EL (cell line): ENCODE results near the gene CSNK1A1.
"Not testable (repeated sequence)": the region's sequence is repeated elsewhere in the genome, so short reads cannot be mapped to it uniquely, and the experiment has no call there.

Experiments used
- DNase-seq: peaks from one replicate; pipeline ENCODE4 v3.0.0-alpha.2; 2016

The CSNK1A1 gene

DNA sequence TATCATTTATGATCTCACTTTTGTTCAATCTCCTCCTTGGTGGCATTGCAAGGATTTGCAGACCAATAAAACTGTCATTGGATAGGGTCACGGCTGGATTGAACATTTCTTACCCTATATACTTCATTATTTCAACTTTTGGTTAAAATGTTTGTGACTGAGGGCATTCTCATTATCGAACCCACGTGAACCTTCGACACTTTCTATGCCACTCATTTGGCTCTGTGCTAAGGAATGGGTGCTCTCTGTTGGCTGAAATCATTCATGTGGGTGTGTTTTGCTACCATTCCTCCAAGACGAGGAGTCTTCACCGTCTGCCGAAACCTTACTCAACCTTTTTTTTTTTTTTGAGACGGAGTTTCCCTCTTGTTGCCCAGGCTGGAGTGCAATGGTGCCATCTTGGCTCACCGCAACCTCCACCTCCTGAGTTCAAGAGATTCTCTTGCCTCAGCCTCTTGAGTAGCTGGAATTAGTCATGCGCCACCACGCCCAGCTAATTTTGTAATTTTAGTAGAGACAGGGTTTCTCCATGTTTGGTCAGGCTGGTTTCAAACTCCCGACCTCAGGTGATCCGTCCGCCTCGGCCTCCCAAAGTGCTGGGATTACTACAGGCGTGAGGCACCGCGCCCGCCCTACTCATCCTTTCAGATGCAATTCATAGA, 62.5 kb downstream of the CSNK1A1 start:
- DNase-seq: no peak

DNA sequence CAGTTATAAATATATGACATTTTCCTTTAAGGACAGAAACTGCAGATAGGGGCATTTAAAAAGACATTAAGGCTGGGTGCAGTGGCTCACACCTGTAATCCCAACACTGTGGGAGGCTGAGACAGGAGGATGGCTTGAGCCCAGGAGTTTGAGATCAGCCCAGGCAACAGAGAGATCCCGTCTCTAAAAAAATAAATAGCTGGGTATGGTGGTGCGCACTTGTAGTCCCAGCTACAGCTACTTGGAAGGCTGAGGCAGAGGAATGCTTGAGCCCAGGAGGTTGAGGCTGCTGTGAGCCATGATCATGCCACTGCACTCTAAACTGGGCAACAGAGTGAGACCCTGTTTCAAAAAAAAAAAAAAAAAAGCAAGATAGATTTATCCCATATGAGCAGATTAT, 63.6 kb downstream of the CSNK1A1 start:
- no peak for DNase-seq

DNA sequence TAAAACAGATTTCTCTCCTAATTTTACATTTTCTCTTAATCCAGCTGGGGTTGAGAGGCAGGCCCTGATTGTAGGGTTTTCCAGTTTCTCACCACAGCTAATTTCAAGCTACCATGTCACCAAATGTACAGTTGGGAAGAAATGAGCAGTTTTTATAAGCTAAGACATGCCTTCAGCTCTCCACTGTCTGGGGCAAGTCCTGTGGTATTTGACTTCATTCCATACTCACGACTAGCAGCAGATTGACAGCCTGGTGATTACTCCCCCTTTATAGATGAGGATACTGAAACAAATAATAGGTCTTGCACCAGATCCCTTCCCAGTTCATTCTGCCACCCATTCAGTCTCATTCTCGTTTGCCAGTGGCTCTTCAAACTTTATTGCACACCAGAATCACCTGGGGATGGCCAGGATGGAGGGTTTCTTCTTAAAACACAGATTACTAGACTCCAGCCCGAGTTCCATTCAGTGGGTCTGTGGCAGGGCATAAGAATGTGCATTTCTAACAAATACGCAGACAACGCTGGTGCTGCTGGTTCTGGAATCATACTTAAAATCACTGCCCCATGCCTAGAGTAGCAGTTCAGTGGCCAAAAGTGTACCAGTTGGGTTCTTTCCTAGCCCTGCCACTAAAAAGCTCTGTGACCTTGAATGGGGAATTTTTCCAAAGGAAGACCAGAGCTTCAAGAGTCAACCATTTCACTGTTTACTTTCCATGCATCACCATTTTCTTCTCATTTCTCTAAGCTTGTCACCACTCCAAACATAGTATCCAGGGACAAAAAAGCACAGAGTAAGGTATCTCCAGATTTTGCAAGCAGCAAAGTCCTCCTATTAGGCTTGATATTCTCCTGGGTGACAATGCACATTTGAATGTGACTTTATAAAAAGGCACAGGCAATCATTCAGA, 64.3 kb downstream of the CSNK1A1 start:
- DNase-seq: peak; percentile 72

DNA sequence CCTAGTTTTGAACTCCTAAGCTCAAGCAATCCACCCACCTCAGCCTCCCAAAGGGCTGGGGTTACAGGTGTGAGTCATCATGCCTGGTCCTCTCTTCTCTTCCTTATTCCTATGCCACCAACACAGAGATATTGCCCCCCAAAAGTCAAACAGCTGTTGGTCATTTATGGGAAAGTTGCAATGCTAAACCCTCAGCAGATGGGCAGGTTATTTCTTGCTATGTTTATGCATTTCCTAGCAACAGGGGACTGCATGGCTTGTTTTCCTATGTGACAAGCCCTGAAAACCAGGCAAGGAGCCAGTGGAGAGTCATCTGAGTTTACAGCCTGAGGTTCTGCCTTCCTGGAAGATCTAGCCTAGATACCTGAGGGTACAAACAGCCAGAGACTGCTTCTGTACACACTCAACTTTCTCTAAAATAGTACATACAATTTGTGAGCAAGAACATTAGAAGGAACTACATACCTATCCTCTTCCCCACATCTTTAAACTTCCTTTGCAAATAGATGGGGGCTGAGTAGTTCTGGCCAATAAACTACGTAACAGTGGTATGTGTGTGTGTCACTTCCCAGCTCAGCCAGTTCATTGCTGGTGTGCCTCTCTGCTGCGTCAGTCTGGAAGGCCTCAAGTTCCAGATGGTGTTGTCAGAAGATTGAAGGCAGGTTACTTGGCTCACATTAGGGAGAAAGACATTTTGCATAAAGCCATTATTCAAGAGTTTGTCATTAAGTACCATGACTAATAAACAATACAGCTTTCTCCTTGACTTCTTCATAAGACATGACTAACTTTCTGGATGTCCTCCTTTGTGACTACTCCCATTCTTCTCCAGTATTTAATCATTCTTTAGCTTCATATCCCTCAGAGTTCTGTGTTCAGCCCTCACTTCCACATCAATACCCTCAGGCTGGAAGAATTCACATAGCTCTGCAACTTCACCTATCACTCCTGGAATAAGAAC, 65.3 kb downstream of the CSNK1A1 start:
- DNase-seq: peak; percentile 99

DNA sequence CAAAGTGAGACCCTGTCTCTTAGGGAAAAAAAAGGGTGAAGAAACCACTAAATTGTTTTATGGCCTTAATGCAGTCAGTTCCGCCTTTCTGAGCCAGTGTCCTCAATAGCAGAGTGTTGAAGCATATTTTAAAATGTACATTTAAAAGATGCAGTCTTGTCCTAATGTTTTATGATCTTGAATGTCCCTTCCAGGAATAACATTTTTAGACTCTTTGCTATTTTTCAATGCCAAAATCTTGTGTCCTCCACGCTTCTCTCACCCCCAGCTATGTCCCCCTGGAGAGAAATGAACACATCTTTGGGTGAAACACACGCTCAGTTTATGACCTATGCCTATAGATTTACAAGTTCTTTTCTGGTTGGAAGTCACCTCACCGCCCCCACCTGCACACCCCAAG, 69.8 kb downstream of the CSNK1A1 start:
- DNase-seq: no peak

DNA sequence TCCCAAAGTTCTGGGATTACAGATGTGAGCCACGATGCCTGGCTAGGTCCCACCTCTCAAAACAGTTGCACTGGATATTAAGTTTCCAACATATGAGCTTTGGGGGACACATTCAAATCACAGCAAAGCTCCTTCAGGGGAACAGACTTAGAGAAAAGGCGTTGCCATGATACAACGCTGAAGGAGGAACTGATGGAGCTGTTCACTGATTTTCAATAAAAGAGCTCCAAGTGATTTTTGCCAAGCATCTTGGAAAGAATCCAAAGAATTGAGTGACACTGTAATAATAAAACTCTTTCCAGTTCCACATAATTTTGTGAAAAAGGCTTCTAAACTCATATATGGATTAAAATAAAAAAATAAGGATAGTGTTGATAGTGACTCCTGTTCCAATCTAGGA, 72.5 kb downstream of the CSNK1A1 start:
- DNase-seq: no peak

DNA sequence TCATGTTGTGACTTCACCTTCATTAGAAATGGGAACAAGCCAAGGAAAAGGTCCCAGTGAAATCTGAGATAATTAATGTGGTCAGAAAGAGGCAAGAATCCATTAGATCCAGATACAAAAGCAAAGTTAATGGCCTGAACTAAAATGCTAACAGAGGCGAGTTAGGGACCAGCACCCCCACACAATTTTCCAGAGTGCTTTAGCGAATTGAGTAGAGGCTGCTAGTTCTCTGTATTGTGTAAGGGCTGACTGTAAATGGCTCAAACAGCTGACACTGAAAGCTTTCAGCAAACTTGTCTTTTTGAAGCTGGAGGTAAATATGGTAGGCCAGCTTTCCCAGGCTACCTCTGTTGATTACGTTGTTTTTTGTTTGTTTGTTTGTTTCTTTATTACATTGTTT, 75.5 kb downstream of the CSNK1A1 start:
- DNase-seq: no peak

DNA sequence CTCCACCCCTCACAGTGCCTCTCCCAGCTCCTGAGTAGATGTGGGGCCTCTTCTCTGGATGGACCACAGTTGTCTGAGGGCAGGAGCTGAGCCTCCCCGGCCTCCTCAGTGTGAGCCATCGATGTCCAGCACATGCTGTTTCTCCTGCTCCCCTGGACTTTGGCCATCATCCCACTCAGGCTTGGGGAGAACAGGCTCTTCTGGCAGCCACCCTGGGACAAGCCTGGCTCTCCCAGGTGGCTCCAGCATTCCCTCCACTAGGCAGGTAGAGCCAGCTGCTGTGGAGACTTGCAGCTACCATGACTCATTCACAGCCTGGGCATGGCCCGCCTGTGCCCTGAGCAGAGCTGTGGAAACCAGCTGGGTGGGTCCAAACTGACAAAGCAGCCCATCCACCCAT, 77.0 kb downstream of the CSNK1A1 start:
- no peak for DNase-seq

DNA sequence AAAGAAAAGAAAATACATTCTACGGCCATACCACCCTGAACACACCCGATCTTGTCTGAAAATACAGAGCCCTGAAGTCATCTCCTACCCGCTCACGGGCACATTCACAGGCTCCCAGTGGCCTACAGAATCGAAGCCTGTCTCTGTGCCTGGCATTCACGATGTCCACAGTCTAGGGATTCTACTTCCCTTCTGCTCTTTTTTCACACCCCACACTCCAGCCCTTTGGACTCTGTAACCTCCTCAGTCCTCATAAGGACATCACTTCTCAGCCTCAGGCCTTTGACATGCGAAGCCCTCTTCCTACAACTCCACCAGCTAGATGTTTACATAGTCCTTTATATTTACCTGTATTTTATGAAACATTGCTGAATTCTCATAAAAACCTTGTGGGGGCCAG, 77.8 kb downstream of the CSNK1A1 start:
- DNase-seq: no peak

DNA sequence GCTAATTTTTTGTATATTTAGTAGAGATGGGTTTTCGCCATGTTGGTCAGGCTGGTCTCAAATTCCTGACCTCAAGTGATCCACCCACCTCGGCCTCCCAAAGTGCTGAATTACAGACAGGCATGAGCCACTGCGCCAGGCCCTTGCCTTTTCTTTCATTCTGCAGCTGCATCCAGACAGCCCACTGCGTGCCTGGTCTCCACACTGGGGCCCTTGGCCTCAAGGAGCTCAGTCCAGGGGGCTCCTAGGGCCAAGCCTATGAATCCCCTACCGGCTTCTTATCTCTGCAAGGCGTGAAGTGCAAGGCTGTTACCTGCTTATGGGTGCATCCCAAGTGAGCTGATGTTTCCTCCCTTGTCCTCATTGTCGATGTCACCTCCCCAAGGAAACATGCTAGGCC, 78.8 kb downstream of the CSNK1A1 start:
- DNase-seq: no peak

DNA sequence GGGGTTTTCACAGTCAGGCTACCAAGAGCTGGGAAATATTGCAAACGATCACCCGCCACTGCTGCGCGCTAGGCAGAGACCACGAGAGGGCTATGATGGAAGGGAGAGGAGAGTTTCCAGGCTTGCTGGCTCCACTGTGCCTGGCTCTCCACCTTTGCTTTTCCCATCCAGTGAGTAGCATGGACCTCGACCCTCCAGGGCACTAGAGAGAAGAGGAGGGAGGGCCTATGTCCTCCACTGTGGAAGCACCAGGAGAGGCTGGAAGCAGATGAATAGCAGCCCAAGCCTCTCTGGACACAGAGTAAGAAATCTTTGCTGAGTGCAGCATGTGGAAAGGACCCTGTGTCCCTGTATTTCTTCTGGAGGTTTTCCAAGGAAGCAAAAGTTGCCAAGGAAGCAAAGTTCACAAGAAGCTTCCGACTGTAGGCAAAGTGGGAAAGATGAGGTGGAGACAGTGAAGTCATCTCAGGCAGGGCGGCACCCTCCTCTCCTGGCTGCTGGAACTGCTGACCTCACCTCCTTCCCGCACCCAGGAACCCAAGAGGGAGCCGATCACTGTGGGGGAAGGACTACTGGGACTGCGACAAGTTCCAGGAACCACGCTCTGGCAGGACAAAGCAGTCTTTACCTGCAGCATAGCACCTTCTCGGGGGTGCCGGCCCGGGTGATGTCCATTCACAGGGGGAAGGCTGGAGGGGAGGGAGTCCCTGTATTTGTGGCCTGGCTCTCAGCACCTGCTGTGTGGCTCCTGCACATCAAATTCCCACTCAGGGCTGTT, 79.6 kb downstream of the CSNK1A1 start:
- peak; percentile 66 for DNase-seq

DNA sequence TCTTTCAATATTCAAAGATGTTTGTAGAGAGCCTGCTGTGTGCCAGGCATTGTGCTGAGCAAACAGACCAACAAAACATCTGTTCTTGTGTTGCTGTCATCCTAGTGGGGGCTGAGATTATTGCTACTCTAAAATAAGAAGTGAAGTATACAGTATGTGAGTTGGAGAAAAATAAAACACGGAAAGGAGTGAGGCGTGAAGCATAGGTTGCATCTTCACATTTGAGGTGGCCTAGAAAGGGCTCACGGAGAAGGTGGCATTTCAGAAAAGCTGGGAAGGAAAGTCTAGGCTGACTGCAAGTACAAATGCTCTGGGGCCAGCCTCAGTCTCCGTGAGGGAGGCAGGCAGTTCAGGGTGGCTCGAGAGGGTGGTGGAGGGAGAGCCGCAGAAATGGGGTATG, 80.3 kb downstream of the CSNK1A1 start:
- DNase-seq: no peak

DNA sequence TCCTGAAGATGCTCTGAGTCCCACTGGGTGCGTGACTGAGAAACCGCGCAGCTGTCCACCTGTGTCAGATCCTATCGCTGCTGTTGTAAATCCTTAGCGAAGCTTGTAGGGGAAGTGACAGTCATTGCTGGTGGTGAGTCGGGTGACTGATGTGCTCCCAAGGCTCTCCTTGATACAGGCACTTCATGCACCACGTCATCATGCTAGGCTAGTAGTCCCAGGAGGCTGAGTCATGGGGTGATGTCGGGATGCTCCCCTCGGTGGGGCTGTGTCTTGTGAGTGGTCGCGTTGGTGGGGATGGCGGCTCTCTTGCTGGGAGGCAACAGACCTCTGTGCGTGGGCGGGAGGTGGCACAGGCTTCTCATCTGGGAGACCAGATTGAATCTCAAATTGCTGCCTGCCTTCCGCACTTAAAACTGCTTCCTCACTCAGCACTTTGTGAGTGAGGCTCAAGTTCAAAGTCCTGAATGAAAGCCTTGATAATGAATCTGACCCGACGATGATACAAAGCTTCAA, 84.7 kb downstream of the CSNK1A1 start:
- DNase-seq: peak; percentile 85

DNA sequence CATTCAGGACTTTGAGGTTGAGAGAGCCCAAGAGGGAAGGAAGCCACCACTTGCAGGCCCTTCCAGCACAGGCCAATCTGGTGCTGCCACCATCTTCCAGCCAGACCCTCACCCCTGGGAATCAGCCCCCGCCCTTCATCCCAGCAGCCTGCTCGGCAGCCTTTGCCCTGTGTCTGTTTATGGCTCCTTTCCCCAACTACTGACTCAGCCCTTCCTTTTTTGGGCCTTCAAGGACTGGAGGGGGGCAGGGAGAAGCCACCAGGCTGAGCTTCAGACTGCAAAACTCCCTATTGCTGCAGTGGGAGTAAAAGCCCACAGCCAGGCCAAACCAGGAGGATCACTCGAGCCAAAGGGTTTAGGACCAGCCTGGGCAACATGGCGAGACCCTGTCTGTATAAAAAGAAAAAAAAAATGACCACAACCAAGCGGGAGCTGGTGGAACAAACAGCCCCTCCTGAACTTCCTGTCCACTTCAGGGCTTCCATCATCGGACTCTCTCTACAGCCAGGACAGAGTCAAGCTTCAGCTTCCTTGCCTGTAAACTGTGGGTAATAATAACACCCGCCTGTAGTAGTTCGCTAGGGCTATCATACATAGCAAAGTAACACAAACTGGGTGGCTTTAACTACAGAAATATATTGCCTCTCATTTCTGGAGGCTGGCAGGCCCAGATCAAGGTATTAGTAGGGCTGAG, 86.3 kb downstream of the CSNK1A1 start:
- DNase-seq: peak; percentile 59

DNA sequence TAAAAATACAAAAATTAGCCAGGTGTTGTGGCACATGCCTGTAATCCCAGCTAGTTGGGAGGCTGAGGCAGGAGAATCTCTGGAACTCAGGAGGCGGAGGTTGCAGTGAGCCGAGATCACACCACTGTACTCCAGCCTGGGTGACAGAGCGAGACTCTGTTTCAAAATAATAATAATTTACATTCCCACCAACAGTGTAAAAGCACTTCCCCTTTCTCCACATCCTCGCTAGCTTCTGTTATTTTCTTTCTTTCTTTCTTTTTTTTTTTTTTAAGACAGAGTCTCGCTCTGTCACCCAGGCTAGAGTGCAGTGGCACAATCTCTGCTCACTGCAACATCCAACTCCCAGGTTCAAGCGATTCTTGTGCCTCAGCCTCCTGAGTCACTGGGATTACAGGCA, 89.3 kb downstream of the CSNK1A1 start:
- not testable (repeated sequence) for DNase-seq

DNA sequence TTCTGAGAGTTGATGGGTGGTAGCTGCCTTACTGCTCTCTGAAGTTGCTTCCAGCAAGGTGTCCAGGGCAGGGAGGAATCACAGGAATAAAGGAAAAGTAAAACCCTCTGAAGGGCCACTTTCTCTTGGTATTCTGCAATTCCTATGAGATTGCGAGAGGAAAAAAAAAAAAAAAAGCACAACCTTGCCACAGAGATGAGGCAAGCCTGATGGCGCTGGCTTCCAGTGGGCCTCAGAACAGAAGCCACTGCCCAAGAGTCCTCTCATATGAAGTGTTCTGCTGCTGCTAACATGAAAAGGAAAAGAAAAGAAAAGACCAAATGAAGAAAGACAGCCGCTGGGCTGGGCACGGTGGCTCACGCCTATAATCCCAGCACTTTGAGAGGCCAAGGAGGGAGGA, 91.3 kb downstream of the CSNK1A1 start:
- DNase-seq: no peak

DNA sequence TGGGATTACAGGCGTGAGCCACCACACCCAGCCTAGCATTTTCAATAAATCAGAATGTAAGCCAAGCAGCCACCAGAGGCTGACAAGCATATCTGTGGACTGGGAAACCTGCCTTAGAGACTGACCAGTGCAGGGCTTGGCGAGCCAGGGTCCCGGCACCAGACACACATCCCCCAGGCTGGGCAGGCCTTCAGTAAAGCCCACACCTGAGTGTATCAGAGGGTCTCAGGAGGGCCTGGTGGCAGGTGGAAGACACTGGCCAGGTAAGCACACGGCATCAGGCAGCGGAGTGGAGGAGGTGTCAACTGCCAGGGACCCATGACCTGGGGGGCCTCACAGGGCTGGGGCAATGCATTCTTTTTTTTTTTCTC, 93.9 kb downstream of the CSNK1A1 start:
- DNase-seq: no peak

DNA sequence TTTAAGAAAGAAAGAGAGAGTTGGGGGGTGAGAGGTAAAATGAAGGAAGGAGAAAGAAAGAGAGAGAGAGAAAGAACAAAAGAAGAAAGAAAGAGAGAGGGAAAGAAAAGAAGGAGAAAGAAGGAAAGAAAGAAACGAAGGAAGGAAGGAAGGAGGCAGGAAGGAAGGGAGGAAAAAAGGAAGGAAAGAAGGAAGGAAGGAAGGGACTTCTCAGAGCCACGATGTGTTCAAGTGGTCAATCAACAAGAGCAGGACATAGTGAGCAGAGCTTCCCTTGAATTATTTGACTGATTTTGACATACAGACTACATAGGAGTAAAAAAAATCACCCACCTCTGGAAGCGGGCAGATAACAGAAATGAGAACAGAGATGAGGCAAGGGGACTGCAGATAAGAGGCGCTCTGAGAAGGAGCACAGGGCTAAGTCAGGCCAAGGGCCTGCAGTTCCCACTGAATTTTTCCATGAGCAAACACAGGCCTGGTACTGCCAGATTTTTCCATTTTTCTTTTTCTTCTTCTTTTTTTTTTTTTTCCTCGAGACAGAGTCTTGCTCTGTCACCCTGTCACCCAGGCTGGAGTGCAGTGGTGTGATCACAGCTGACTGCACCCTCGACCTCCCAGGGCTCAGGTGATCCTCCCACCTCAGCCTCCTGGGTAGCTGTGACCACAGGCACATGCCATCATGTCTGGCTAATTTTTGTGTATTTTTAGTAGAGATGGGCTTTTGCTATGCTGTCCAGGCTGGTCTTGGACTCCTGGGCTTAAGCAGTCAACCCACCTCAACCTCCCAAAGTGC, 94.4 kb downstream of the CSNK1A1 start:
- no peak for DNase-seq

DNA sequence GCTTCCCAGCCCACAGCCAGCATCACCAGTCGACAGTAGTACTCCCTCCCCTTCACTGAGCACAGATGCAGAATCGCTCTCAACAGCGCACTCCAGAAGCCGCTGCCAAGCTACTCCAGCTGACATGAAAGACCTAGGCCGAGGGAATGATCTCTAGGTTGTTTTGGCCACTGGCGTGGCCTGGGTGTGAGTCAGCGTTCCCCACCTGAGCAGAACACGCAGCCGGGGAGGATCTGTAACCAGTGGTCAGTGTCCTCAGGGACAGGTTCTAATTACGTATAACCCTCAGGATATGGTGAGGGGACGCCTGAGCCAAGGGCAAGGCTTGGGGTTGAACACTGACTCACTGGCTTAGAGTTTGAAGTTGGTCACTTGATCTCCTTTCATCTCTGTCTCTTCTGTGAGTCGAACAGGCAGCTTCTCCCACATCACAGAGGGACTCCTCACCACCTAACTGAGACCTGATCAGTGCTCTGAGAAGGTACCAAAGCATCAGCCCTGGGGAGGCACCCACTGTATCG, 95.3 kb downstream of the CSNK1A1 start:
- peak; percentile 81 for DNase-seq

DNA sequence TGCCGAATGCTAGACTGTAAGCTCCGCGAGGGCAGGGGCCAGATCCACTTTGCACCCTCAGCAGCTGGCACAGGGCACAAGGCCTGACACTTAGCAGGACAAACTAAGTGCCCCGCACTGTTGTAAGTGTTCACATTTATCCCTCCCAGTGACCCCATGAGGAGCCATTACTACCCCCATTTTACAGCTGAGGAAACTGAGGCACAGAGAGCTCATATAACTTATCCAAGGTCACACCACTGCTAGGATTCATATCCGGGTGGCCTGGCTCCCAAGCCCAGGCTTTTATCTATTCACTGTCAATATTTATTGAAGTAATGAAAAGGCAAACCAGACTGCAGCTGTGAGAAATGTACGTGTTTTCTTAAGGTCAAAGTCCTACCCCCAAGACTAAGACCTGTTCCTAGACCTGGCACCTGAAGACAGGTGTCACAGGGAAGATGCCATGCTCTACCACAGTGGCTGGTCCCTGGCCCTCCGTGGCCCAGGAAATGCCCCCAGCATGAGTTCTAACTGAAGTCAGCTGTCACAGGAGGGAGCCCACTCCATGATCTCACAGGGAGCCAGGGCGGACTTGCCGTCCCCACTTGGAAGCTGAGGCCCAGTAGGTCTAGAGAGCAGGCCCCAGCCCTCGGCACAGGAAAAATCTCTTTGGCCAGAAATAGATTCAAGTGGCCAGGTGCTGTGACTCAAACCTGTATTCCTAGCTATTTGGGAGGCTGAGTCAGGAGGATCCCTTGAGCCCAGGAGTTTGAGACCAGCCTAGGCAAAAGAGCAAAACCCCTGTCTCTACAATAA, 97.4 kb downstream of the CSNK1A1 start:
- no peak for DNase-seq
